A549 (cell line): ENCODE results near the gene CNTN4. TPM values are rescaled to one million over a fixed set of nuclear protein-coding genes. Genes with fewer than 3 reads are reported as not detected.

ENCODE experiments used
- ATAC-seq, 2 experiments: fragments of 200-7000 bp in 1 of 2; fragments of >200 bp in 1 of 2; cut with Nextera tagmentation in 1 of 2; cut with Tn5 transposase in 1 of 2; 3 replicates each; pipeline versions ENCODE4 v1.8.0 to v1.9.1; 2018 to 2020; ENCODE audit warnings: mild to moderate bottlenecking in 1 of 2, moderate library complexity in 1 of 2
- CTCF ChIA-PET: fragments of 300-600 bp; sonication (Branson Sonifier 250); formaldehyde crosslinking; extraction: SDS; loops from one replicate; lab custom pipeline; 2021; ENCODE audit warnings: antibody characterized with exemption, inconsistent platforms; lab: Yijun Ruan, JAX
- POLR2A ChIA-PET: fragments of 350-600 bp; formaldehyde crosslinking; extraction: SDS; loops from one replicate; lab custom pipeline; 2021; ENCODE audit warnings: antibody characterized with exemption, inconsistent platforms; lab: Yijun Ruan, JAX
- DNase-seq, 2 experiments: peaks; one replicate each; pipeline versions ENCODE4 v3.0.0 to v3.0.0-alpha.2; 2011 to 2016; ENCODE audit warnings: low read depth in 1 of 2, low spot score in 1 of 2
- FAIRE-seq: peaks from 2 replicates; lab custom pipeline; 2011; peaks lifted over from hg19 to GRCh38; lab: Jason Lieb, UNC
- H3K27ac ChIP-seq, 2 experiments: fragments of >200 bp; sonication (Bioruptor Twin); formaldehyde crosslinking; 3 replicates each; pipeline ENCODE4 v1.5.1; 2016 to 2017
- H3K4me1 ChIP-seq: fragments of >200 bp; sonication (Bioruptor Twin); formaldehyde crosslinking; 3 replicates; pipeline ENCODE4 v1.6.1; 2016
- H3K4me2 ChIP-seq: fragments of >200 bp; sonication (Bioruptor Twin); formaldehyde crosslinking; 3 replicates; pipeline ENCODE4 v1.6.1; 2016
- H3K4me3 ChIP-seq: fragments of >200 bp; sonication (Bioruptor Twin); formaldehyde crosslinking; 3 replicates; pipeline ENCODE4 v1.5.1; 2016
- H3K9me3 ChIP-seq: fragments of >200 bp; sonication (Bioruptor Twin); formaldehyde crosslinking; 3 replicates; pipeline ENCODE4 v1.6.1; 2016
- ATOH8 ChIP-seq: fragments of 250-450 bp; sonication (Bioruptor Pico); IDR thresholded peaks from 2 replicates; pipeline ENCODE4 v1.5.0; 2020; ENCODE audit warnings: low read depth, mild to moderate bottlenecking, moderate library complexity
- BHLHE40 ChIP-seq: IDR thresholded peaks from 2 replicates; pipeline ENCODE4 v1.6.1; 2012; ENCODE audit warnings: low read depth, low read length, inconsistent platforms
- CEBPB ChIP-seq, 2 experiments: fragments of >200 bp in 1 of 2; sonication (Bioruptor Twin) in 1 of 2; formaldehyde crosslinking in 1 of 2; IDR thresholded peaks; 2 replicates each; pipeline ENCODE4 v1.6.1; 2012 to 2016
- CHD2 ChIP-seq: fragments of 150-350 bp; IDR thresholded peaks from 2 replicates; pipeline ENCODE4 v1.6.1; 2014; ENCODE audit warnings: low read length; ENCODE audit not compliant: partially characterized antibody
- CHD4 ChIP-seq: fragments of 200-600 bp; sonication (generic); IDR thresholded peaks from 2 replicates; pipeline ENCODE4 v1.6.1; 2016; ENCODE audit warnings: antibody characterized with exemption, mild to moderate bottlenecking, borderline replicate concordance
- EHMT2 ChIP-seq: fragments of 200-600 bp; sonication (generic); IDR thresholded peaks from 2 replicates; pipeline ENCODE4 v1.6.1; 2016; ENCODE audit warnings: antibody characterized with exemption, low read depth, mild to moderate bottlenecking, moderate library complexity
- ESRRA ChIP-seq: fragments of 150-350 bp; IDR thresholded peaks from 2 replicates; pipeline ENCODE4 v1.6.1; 2014; ENCODE audit warnings: mild to moderate bottlenecking, low read length, borderline replicate concordance
- FOSL2 ChIP-seq, 2 experiments: fragments of 450-650 bp in 1 of 2; fragments of >200 bp in 1 of 2; sonication (Bioruptor Twin) in 1 of 2; formaldehyde crosslinking; IDR thresholded peaks; 2 replicates each; pipeline versions ENCODE4 v1.5.0 to v1.6.1; 2016 to 2020; ENCODE audit warnings: mild to moderate bottlenecking in 1 of 2, moderate library complexity in 1 of 2
- FOXS1 ChIP-seq: fragments of 250-450 bp; sonication (Bioruptor Pico); IDR thresholded peaks from 2 replicates; pipeline ENCODE4 v1.5.0; 2020; ENCODE audit warnings: mild to moderate bottlenecking, moderate library complexity
- HES2 ChIP-seq: fragments of >200 bp; sonication (Bioruptor Twin); formaldehyde crosslinking; IDR thresholded peaks from 2 replicates; pipeline ENCODE4 v1.6.1; 2016
- HEYL ChIP-seq: fragments of 250-450 bp; sonication (Bioruptor Pico); IDR thresholded peaks from 2 replicates; pipeline ENCODE4 v1.8.0; 2021; ENCODE audit warnings: mild to moderate bottlenecking, moderate library complexity
- HOXA7 ChIP-seq: fragments of 250-450 bp; sonication (Bioruptor Pico); IDR thresholded peaks from 2 replicates; pipeline ENCODE4 v1.5.0; 2020; ENCODE audit warnings: mild to moderate bottlenecking, moderate library complexity
- KDM5A ChIP-seq: fragments of 200-600 bp; sonication (generic); IDR thresholded peaks from 2 replicates; pipeline ENCODE4 v1.6.1; 2016; ENCODE audit warnings: antibody characterized with exemption, mild to moderate bottlenecking
- MAFK ChIP-seq: fragments of 450-650 bp; IDR thresholded peaks from 2 replicates; pipeline ENCODE4 v1.6.1; 2014; ENCODE audit not compliant: partially characterized antibody
- MAZ ChIP-seq: fragments of 150-350 bp; IDR thresholded peaks from 2 replicates; pipeline ENCODE4 v1.6.1; 2014; ENCODE audit warnings: antibody characterized with exemption, low read depth, low read length, borderline replicate concordance
- MYC ChIP-seq: IDR thresholded peaks from 2 replicates; pipeline ENCODE4 v1.6.1; 2012; ENCODE audit warnings: mild to moderate bottlenecking, inconsistent platforms, low read length, improper control_type of control experiment, borderline replicate concordance
- NR3C1 ChIP-seq: fragments of >200 bp; sonication (Bioruptor Twin); formaldehyde crosslinking; IDR thresholded peaks from 3 replicates; pipeline ENCODE4 v1.6.1; 2017
- POLR2A ChIP-seq: IDR thresholded peaks from 2 replicates; pipeline ENCODE4 v1.6.1; 2012; ENCODE audit warnings: mild to moderate bottlenecking, low read length
- RCOR1 ChIP-seq: fragments of 150-350 bp; IDR thresholded peaks from 2 replicates; pipeline ENCODE4 v1.6.1; 2014; ENCODE audit warnings: antibody characterized with exemption, low read length, low read depth
- REST ChIP-seq: fragments of 200-600 bp; sonication (generic); IDR thresholded peaks from 2 replicates; pipeline ENCODE4 v1.6.1; 2016; ENCODE audit warnings: antibody characterized with exemption, mild to moderate bottlenecking, moderate library complexity
- SREBF2 ChIP-seq: fragments of 450-650 bp; IDR thresholded peaks from 2 replicates; pipeline ENCODE4 v1.6.1; 2014; ENCODE audit warnings: mild to moderate bottlenecking, moderate library complexity
- ZC3H11A ChIP-seq: fragments of 450-650 bp; IDR thresholded peaks from 2 replicates; pipeline ENCODE4 v1.6.1; 2014; ENCODE audit warnings: antibody characterized with exemption, mild to moderate bottlenecking
- WGBS: methylation state at CpG from one replicate; pipeline ENCODE4 v1.1.6; 2017; ENCODE audit errors: missing lambda C conversion rate; 5-methylcytosine and 5-hydroxymethylcytosine counted together
- polyA plus RNA-seq, 4 experiments: library from polyadenylated mRNA; depleted of rRNA in 3 of 4; stranded (reverse); fragments of >200 nt; fragmentation: RNase III in 1 of 4; extraction: RNeasy Plus Mini Kit Qiagen cat#74134 plus additional on column Dnase treatment in 1 of 4; gene quantifications; 2 replicates in 3 of 4; 3 replicates in 1 of 4; pipeline ENCODE4 v1.2.3, GENCODE V29; 2011 to 2017
- TF ChIP-seq, protein P1 (sequence below): IDR thresholded peaks from 2 replicates; pipeline ENCODE4 v1.6.1; 2012
- TF ChIP-seq, protein P2 (sequence below): fragments of >200 bp; sonication (Bioruptor Twin); formaldehyde crosslinking; IDR thresholded peaks from 3 replicates; pipeline ENCODE4 v1.6.1; 2016
- TF ChIP-seq, protein P3 (sequence below): fragments of >200 bp; sonication (Bioruptor Twin); formaldehyde crosslinking; IDR thresholded peaks from 3 replicates; pipeline ENCODE4 v1.5.1; 2016
- TF ChIP-seq, protein P4 (sequence below): IDR thresholded peaks from 2 replicates; pipeline ENCODE4 v1.6.1; 2012; ENCODE audit warnings: low read depth, borderline replicate concordance

CNTN4 gene
- polyA plus RNA-seq, 2 of the 4 experiments (the other 2 are of a cell fraction), result 0.03 TPM; not detected in 1

GRCh38 chr3:2360815-2361214 is 262.1 kb downstream of the CNTN4 start (continued):
- TF ChIP-seq REST, result no peak
- no peak for TF ChIP-seq MYC
- no peak for TF ChIP-seq EHMT2
- TF ChIP-seq, protein P1, sequence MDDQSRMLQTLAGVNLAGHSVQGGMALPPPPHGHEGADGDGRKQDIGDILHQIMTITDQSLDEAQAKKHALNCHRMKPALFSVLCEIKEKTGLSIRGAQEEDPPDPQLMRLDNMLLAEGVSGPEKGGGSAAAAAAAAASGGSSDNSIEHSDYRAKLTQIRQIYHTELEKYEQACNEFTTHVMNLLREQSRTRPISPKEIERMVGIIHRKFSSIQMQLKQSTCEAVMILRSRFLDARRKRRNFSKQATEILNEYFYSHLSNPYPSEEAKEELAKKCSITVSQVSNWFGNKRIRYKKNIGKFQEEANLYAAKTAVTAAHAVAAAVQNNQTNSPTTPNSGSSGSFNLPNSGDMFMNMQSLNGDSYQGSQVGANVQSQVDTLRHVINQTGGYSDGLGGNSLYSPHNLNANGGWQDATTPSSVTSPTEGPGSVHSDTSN, result no peak
- no peak for TF ChIP-seq ESRRA
- TF ChIP-seq CHD4, result no peak
- TF ChIP-seq, protein P2, sequence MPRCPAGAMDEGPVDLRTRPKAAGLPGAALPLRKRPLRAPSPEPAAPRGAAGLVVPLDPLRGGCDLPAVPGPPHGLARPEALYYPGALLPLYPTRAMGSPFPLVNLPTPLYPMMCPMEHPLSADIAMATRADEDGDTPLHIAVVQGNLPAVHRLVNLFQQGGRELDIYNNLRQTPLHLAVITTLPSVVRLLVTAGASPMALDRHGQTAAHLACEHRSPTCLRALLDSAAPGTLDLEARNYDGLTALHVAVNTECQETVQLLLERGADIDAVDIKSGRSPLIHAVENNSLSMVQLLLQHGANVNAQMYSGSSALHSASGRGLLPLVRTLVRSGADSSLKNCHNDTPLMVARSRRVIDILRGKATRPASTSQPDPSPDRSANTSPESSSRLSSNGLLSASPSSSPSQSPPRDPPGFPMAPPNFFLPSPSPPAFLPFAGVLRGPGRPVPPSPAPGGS, result no peak
- TF ChIP-seq FOSL2 (IDR thresholded peaks at IDR 0.05), result no peak
- no peak for TF ChIP-seq FOSL2 (CRISPR knock-in tag; IDR thresholded peaks at IDR 0.05)

DNA sequence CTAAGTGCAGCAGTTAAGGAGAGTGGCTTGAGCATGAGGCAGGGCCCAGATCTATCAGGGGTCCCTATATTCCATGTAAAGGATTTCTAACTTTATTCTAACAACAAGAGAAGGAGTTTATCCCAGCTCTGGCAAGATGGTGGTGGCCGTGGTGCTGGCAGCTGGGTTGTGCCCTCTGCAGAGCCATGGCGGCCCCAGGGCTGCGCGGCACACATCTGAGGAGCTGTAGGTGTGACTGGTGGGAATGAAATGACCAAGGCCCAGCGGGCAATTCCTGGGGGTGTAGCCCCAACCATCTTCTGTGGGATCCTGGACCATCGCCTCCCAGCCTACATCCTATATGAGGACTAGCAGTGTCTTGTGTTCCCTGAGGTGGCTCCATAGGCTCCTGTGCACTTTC is 263.5 kb downstream of the CNTN4 start:
- no peak overlapping the region for H3K27ac ChIP-seq
- no peaks in the 10 kb centered on the region for H3K9me3 ChIP-seq
- no peak for FAIRE-seq
- DNase-seq, result no peak
- H3K4me2 ChIP-seq, result no peak overlapping the region
- ChIA-PET POLR2A (no interaction called here), CTCF (no interaction called here)
- TF ChIP-seq KDM5A (no peak), SREBF2 (no peak), FOXS1 (CRISPR knock-in tag) (no peak), MAFK (no peak), POLR2A (no peak), ESRRA (no peak), CEBPB (IDR thresholded peaks at IDR 0.05) (no peak), BHLHE40 (no peak)
- ATAC-seq, result no peak
- H3K4me3 ChIP-seq, result no peak overlapping the region
- WGBS, result 20% methylated on average over 6 of the region's 6 CpGs
- H3K4me1 ChIP-seq, result no peaks in the 10 kb centered on the region

- H3K4me1 ChIP-seq, result no peaks in the 10 kb centered on the region
- H3K4me3 ChIP-seq, result no peak overlapping the region
- ATAC-seq, result no peak
- 1% methylated on average over 2 of the region's 2 CpGs for WGBS
- POLR2A ChIA-PET, result no interaction called here
- FAIRE-seq, result no peak
- CTCF ChIA-PET, result interaction anchor here (0.6 kb wide), 1 partner anchor 13 kb away, joined by 3 read pairs; no protein-coding TSS in a partner anchor
- no peak overlapping the region for H3K4me2 ChIP-seq
- H3K9me3 ChIP-seq, result no peaks in the 10 kb centered on the region
- no peak overlapping the region for H3K27ac ChIP-seq
- no peak for DNase-seq
- no peak for TF ChIP-seq CHD2
- no peak for TF ChIP-seq HEYL (CRISPR knock-in tag)
- no peak for TF ChIP-seq HES2
- TF ChIP-seq, protein P3, sequence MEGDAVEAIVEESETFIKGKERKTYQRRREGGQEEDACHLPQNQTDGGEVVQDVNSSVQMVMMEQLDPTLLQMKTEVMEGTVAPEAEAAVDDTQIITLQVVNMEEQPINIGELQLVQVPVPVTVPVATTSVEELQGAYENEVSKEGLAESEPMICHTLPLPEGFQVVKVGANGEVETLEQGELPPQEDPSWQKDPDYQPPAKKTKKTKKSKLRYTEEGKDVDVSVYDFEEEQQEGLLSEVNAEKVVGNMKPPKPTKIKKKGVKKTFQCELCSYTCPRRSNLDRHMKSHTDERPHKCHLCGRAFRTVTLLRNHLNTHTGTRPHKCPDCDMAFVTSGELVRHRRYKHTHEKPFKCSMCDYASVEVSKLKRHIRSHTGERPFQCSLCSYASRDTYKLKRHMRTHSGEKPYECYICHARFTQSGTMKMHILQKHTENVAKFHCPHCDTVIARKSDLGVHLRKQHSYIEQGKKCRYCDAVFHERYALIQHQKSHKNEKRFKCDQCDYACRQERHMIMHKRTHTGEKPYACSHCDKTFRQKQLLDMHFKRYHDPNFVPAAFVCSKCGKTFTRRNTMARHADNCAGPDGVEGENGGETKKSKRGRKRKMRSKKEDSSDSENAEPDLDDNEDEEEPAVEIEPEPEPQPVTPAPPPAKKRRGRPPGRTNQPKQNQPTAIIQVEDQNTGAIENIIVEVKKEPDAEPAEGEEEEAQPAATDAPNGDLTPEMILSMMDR, result no peak
- TF ChIP-seq BHLHE40, result no peak
- no peak for TF ChIP-seq FOSL2 (IDR thresholded peaks at IDR 0.05)
- TF ChIP-seq FOSL2 (CRISPR knock-in tag; IDR thresholded peaks at IDR 0.05), result no peak
- TF ChIP-seq, protein P4, sequence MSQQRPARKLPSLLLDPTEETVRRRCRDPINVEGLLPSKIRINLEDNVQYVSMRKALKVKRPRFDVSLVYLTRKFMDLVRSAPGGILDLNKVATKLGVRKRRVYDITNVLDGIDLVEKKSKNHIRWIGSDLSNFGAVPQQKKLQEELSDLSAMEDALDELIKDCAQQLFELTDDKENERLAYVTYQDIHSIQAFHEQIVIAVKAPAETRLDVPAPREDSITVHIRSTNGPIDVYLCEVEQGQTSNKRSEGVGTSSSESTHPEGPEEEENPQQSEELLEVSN, result no peak
- TF ChIP-seq MAZ, result no peak
- no peak for TF ChIP-seq SREBF2
- TF ChIP-seq ZC3H11A, result no peak
- TF ChIP-seq KDM5A, result no peak
- TF ChIP-seq NR3C1, result no peak
- TF ChIP-seq RCOR1, result no peak
- TF ChIP-seq ATOH8, result no peak
- TF ChIP-seq HOXA7 (CRISPR knock-in tag), result no peak
- no peak for TF ChIP-seq EHMT2
Measured at GRCh38 chr3:2363854-2364253, 265.2 kb downstream of the CNTN4 start.
